Osteoblast (primary cell): ENCODE results near the gene KRT15. TPM values are rescaled to one million over a fixed set of nuclear protein-coding genes. Genes with fewer than 3 reads are reported as not detected.
A peak's percentile ranks its signal among the peaks of the same experiment; 100 is the strongest.
"Not testable (repeated sequence)": the region's sequence is repeated elsewhere in the genome, so short reads cannot be mapped to it uniquely, and the experiment has no call there.

Experiments
- DNase-seq: peaks from one replicate; pipeline ENCODE4 v3.0.0; 2011; ENCODE audit warnings: low spot score, mixed read lengths; ENCODE audit not compliant: insufficient read length; ENCODE audit errors: missing footprints
- H2AFZ ChIP-seq: 2 replicates; pipeline ENCODE4 v1.6.0; 2011; ENCODE audit warnings: mild to moderate bottlenecking, low read length
- H3K27ac ChIP-seq: 2 replicates; pipeline ENCODE4 v1.5.1; 2011; ENCODE audit warnings: mild to moderate bottlenecking, low read depth, low read length, moderate library complexity
- H3K27me3 ChIP-seq: 2 replicates; pipeline ENCODE4 v1.6.0; 2012; ENCODE audit warnings: mild to moderate bottlenecking, control low read depth, inconsistent platforms, low read length, moderate library complexity; ENCODE audit not compliant: insufficient read depth
- H3K36me3 ChIP-seq: 2 replicates; pipeline ENCODE4 v1.5.1; 2011; ENCODE audit warnings: mild to moderate bottlenecking, low read length, control low read depth, moderate library complexity; ENCODE audit not compliant: insufficient read depth
- H3K4me1 ChIP-seq: 2 replicates; pipeline ENCODE4 v1.5.1; 2011; ENCODE audit warnings: mild to moderate bottlenecking, low read length, control low read depth, moderate library complexity; ENCODE audit not compliant: insufficient read depth
- H3K4me2 ChIP-seq: 2 replicates; pipeline ENCODE4 v1.6.0; 2011; ENCODE audit warnings: mild to moderate bottlenecking, low read length; ENCODE audit not compliant: insufficient read depth
- H3K4me3 ChIP-seq: fragments of 200-600 bp; sonication (generic); 3 replicates; pipeline ENCODE4 v1.5.1; 2012; ENCODE audit warnings: mild to moderate bottlenecking, low read length, inconsistent platforms; ENCODE audit not compliant: insufficient read depth
- H3K79me2 ChIP-seq: 2 replicates; pipeline ENCODE4 v1.6.0; 2012; ENCODE audit warnings: mild to moderate bottlenecking, low read length, control low read depth, inconsistent platforms; ENCODE audit not compliant: insufficient read depth
- H3K9me3 ChIP-seq: 2 replicates; pipeline ENCODE4 v1.5.1; 2011; ENCODE audit warnings: low read depth, low read length, control low read depth
- H4K20me1 ChIP-seq: 2 replicates; pipeline ENCODE4 v1.6.0; 2012; ENCODE audit warnings: mild to moderate bottlenecking, low read length, control low read depth; ENCODE audit not compliant: insufficient read depth
- CTCF ChIP-seq: IDR thresholded peaks from 2 replicates; pipeline ENCODE4 v1.5.1; 2011; ENCODE audit warnings: mild to moderate bottlenecking, low read depth, low read length, moderate library complexity; ENCODE audit errors: extremely low read depth
- total RNA-seq: library from RNA; depleted of rRNA; stranded (reverse); fragments of >200 nt; gene quantifications from 2 replicates; pipeline ENCODE4 v1.2.3, GENCODE V29; 2012

Gene KRT15
- total RNA-seq, 1 donor: 0.72 TPM

- no peaks in the 10 kb centered on the region for H3K9me3 ChIP-seq
- no peak overlapping the region for H3K4me2 ChIP-seq
- H3K27me3 ChIP-seq: no peaks in the 10 kb centered on the region
- H4K20me1 ChIP-seq: no peaks in the 10 kb centered on the region
- DNase-seq: no peak
- H3K79me2 ChIP-seq: no peaks in the 10 kb centered on the region
- no peak overlapping the region for H3K27ac ChIP-seq
- H3K4me1 ChIP-seq: peaks cover 25% of the 10 kb centered on the region
- no peak overlapping the region for H3K4me3 ChIP-seq
- TF ChIP-seq CTCF: no peak
- no peaks in the 10 kb centered on the region for H3K36me3 ChIP-seq
- H2AFZ ChIP-seq: no peak overlapping the region
Observed at GRCh38 chr17:41544935-41545334, 26.2 kb upstream of the KRT15 start.

GRCh38 chr17:41544491-41544892 lies 25.8 kb upstream of the KRT15 start:
- H3K36me3 ChIP-seq: no peaks in the 10 kb centered on the region
- no peaks in the 10 kb centered on the region for H3K9me3 ChIP-seq
- H3K4me1 ChIP-seq: peaks cover 20% of the 10 kb centered on the region
- TF ChIP-seq CTCF: no peak
- no peaks in the 10 kb centered on the region for H4K20me1 ChIP-seq
- no peak for DNase-seq
- peak overlapping the region; percentile 69 for H2AFZ ChIP-seq
- H3K4me2 ChIP-seq: no peak overlapping the region
- H3K27me3 ChIP-seq: no peaks in the 10 kb centered on the region
- H3K79me2 ChIP-seq: no peaks in the 10 kb centered on the region
- H3K4me3 ChIP-seq: no peak overlapping the region
- H3K27ac ChIP-seq: no peak overlapping the region

GRCh38 chr17:41542786-41543185 lies 24.1 kb upstream of the KRT15 start:
- not testable (repeated sequence) for H3K4me3 ChIP-seq, H3K79me2 ChIP-seq, H2AFZ ChIP-seq, H4K20me1 ChIP-seq, H3K27ac ChIP-seq, H3K36me3 ChIP-seq, H3K9me3 ChIP-seq, H3K27me3 ChIP-seq, H3K4me2 ChIP-seq, DNase-seq
- H3K4me1 ChIP-seq: peaks cover 22% of the 10 kb centered on the region

GRCh38 chr17:41542357-41542756 lies 23.7 kb upstream of the KRT15 start:
- no peak overlapping the region for H2AFZ ChIP-seq
- H4K20me1 ChIP-seq: no peaks in the 10 kb centered on the region
- no peaks in the 10 kb centered on the region for H3K27me3 ChIP-seq
- no peak for TF ChIP-seq CTCF
- H3K79me2 ChIP-seq: no peaks in the 10 kb centered on the region
- peaks cover 20% of the 10 kb centered on the region for H3K4me1 ChIP-seq
- H3K4me3 ChIP-seq: no peak overlapping the region
- no peak for DNase-seq
- no peak overlapping the region for H3K27ac ChIP-seq
- no peaks in the 10 kb centered on the region for H3K36me3 ChIP-seq
- H3K9me3 ChIP-seq: no peaks in the 10 kb centered on the region
- no peak overlapping the region for H3K4me2 ChIP-seq
